IMR-90 (cell line): Measurements from ENCODE around the gene LGALS14. TPM values are rescaled to one million over a fixed set of nuclear protein-coding genes. Genes with fewer than 3 reads are reported as not detected.

Experiments
- ATAC-seq: fragments of 200-7000 bp; cut with Tn5 transposase; 2 replicates; pipeline ENCODE4 v1.9.1; 2020; ENCODE audit warnings: low read depth, mild to moderate bottlenecking, moderate library complexity
- BruUV-seq: library from RNA; stranded (reverse); fragments of 400-500 nt; replicated peaks from 2 replicates; lab custom pipeline; 2021; lab: Mats Ljungman, UMichigan
- CTCF ChIA-PET: fragments of 300-600 bp; formaldehyde crosslinking; extraction: SDS; loops from one replicate; lab custom pipeline; 2021; ENCODE audit warnings: antibody characterized with exemption; lab: Yijun Ruan, JAX
- POLR2A ChIA-PET: fragments of 300-600 bp; sonication (Branson Sonifier 250); formaldehyde crosslinking; loops from one replicate; lab custom pipeline; 2022; ENCODE audit warnings: antibody characterized with exemption; ENCODE audit not compliant: unreplicated experiment; lab: Charles Lee
- DNase-seq: peaks from one replicate; pipeline ENCODE4 v3.0.0; 2013
- H2AFZ ChIP-seq: replicated peaks from 2 replicates; pipeline ENCODE3; 2013; ENCODE audit warnings: low read length, mild to moderate bottlenecking; ENCODE audit not compliant: poor library complexity
- H2AK5ac ChIP-seq: 2 replicates; pipeline ENCODE4 v1.6.1; 2013; ENCODE audit warnings: low read depth, low read length, inconsistent platforms
- H2AK9ac ChIP-seq: replicated peaks from 2 replicates; pipeline ENCODE3; 2013; ENCODE audit warnings: mild to moderate bottlenecking, low read depth, low read length, moderate library complexity; ENCODE audit not compliant: poor library complexity
- H2BK120ac ChIP-seq: 2 replicates; pipeline ENCODE4 v1.6.1; 2013; ENCODE audit warnings: low read depth, low read length, inconsistent platforms
- H2BK15ac ChIP-seq: 3 replicates; pipeline ENCODE4 v1.6.1; 2013; ENCODE audit warnings: low read depth, low read length, inconsistent platforms
- H2BK20ac ChIP-seq: 2 replicates; pipeline ENCODE4 v1.6.1; 2013; ENCODE audit warnings: low read depth, mild to moderate bottlenecking, inconsistent platforms, low read length, moderate library complexity
- H2BK5ac ChIP-seq: 2 replicates; pipeline ENCODE4 v1.6.1; 2013; ENCODE audit warnings: mild to moderate bottlenecking, low read depth, low read length, inconsistent platforms; ENCODE audit not compliant: poor library complexity, severe bottlenecking
- H3K14ac ChIP-seq: replicated peaks from 2 replicates; pipeline ENCODE4 v1.6.1; 2013; ENCODE audit warnings: low read depth, low read length, inconsistent platforms
- H3K18ac ChIP-seq: 2 replicates; pipeline ENCODE4 v1.6.1; 2013; ENCODE audit warnings: low read depth, low read length, control low read depth
- H3K23ac ChIP-seq: 2 replicates; pipeline ENCODE4 v1.6.1; 2013; ENCODE audit warnings: low read depth, low read length, inconsistent platforms
- H3K27ac ChIP-seq: 2 replicates; pipeline ENCODE4 v1.5.1; 2013; ENCODE audit warnings: mild to moderate bottlenecking, control low read depth, low read length; ENCODE audit not compliant: insufficient read depth
- H3K27me3 ChIP-seq: 2 replicates; pipeline ENCODE4 v1.6.1; 2013; ENCODE audit warnings: low read length; ENCODE audit not compliant: control insufficient read depth, insufficient read depth
- H3K36me3 ChIP-seq: 2 replicates; pipeline ENCODE4 v1.6.1; 2013; ENCODE audit warnings: low read length, mixed read lengths; ENCODE audit not compliant: control insufficient read depth, insufficient read depth
- H3K4ac ChIP-seq: 2 replicates; pipeline ENCODE4 v1.6.1; 2013; ENCODE audit warnings: low read depth, low read length, inconsistent platforms
- H3K4me1 ChIP-seq: 2 replicates; pipeline ENCODE4 v1.6.1; 2013; ENCODE audit warnings: low read length, mixed read lengths; ENCODE audit not compliant: control insufficient read depth, insufficient read depth
- H3K4me2 ChIP-seq: 2 replicates; pipeline ENCODE4 v1.6.1; 2013; ENCODE audit warnings: low read depth, mild to moderate bottlenecking, control low read depth, low read length, moderate library complexity
- H3K4me3 ChIP-seq: 2 replicates; pipeline ENCODE4 v1.5.1; 2013; ENCODE audit warnings: low read depth, mild to moderate bottlenecking, control low read depth, low read length, moderate library complexity; ENCODE audit not compliant: insufficient read depth
- H3K56ac ChIP-seq: 2 replicates; pipeline ENCODE4 v1.6.1; 2013; ENCODE audit warnings: low read length, inconsistent platforms; ENCODE audit not compliant: insufficient read depth; ENCODE audit errors: extremely low read depth
- H3K79me1 ChIP-seq, 2 experiments: 2 replicates each; pipeline ENCODE4 v1.6.1; 2013; ENCODE audit warnings: low read length in 2 of 2, inconsistent platforms in 1 of 2, low read depth in 1 of 2
- H3K9ac ChIP-seq: 2 replicates; pipeline ENCODE4 v1.6.1; 2013; ENCODE audit warnings: low read depth, low read length, control low read depth
- H3K9me1 ChIP-seq: 2 replicates; pipeline ENCODE4 v1.6.1; 2013; ENCODE audit warnings: low read length, inconsistent platforms; ENCODE audit not compliant: insufficient read depth
- H3K9me3 ChIP-seq: 2 replicates; pipeline ENCODE4 v1.6.1; 2013; ENCODE audit warnings: low read length; ENCODE audit not compliant: control insufficient read depth, insufficient read depth
- H4K20me1 ChIP-seq: 2 replicates; pipeline ENCODE4 v1.6.1; 2013; ENCODE audit warnings: low read length, inconsistent platforms; ENCODE audit not compliant: insufficient read depth
- H4K5ac ChIP-seq: 2 replicates; pipeline ENCODE4 v1.6.1; 2013; ENCODE audit warnings: mild to moderate bottlenecking, low read depth, low read length, control low read depth
- H4K8ac ChIP-seq, 2 experiments: 2 replicates each; pipeline ENCODE4 v1.6.1; 2013; ENCODE audit warnings: low read depth in 2 of 2, low read length in 2 of 2, control low read depth in 1 of 2, inconsistent platforms in 1 of 2
- H4K91ac ChIP-seq: 2 replicates; pipeline ENCODE4 v1.6.1; 2013; ENCODE audit warnings: low read depth, low read length, inconsistent platforms; ENCODE audit not compliant: insufficient read depth
- BHLHE40 ChIP-seq: fragments of 150-350 bp; IDR thresholded peaks from 2 replicates; pipeline ENCODE4 v1.6.1; 2016; ENCODE audit warnings: mild to moderate bottlenecking, low read depth, low read length
- CEBPB ChIP-seq: IDR thresholded peaks from 2 replicates; pipeline ENCODE4 v1.6.1; 2012; ENCODE audit warnings: low read depth, low read length, improper control_type of control experiment
- CHD1 ChIP-seq: IDR thresholded peaks from 2 replicates; pipeline ENCODE4 v1.6.1; 2012; ENCODE audit warnings: low read depth, low read length, improper control_type of control experiment
- CTCF ChIP-seq: conservative IDR thresholded peaks from 2 replicates; pipeline ENCODE4 v1.5.1; 2012; ENCODE audit warnings: mild to moderate bottlenecking, low read depth, low read length, improper control_type of control experiment
- FOS ChIP-seq: fragments of 150-350 bp; IDR thresholded peaks from 2 replicates; pipeline ENCODE4 v1.6.1; 2016; ENCODE audit warnings: low read depth, low read length
- MAFK ChIP-seq: IDR thresholded peaks from 2 replicates; pipeline ENCODE4 v1.6.1; 2012; ENCODE audit warnings: low read depth, low read length, improper control_type of control experiment
- MAZ ChIP-seq: IDR thresholded peaks from 2 replicates; pipeline ENCODE4 v1.6.1; 2012; ENCODE audit warnings: low read depth, mild to moderate bottlenecking, low read length, improper control_type of control experiment, moderate library complexity, borderline replicate concordance
- NFE2L2 ChIP-seq: fragments of 150-350 bp; IDR thresholded peaks from 2 replicates; pipeline ENCODE4 v1.6.1; 2016; ENCODE audit warnings: low read depth, mild to moderate bottlenecking, low read length
- POLR2A ChIP-seq: IDR thresholded peaks from 2 replicates; pipeline ENCODE4 v1.6.1; 2012; ENCODE audit warnings: mild to moderate bottlenecking, low read depth, low read length
- RAD21 ChIP-seq: IDR thresholded peaks from 2 replicates; pipeline ENCODE4 v1.6.1; 2012; ENCODE audit warnings: low read length, improper control_type of control experiment
- RCOR1 ChIP-seq: IDR thresholded peaks from 2 replicates; pipeline ENCODE4 v1.6.1; 2012; ENCODE audit warnings: mild to moderate bottlenecking, low read length, improper control_type of control experiment; ENCODE audit not compliant: insufficient replicate concordance
- RFX5 ChIP-seq: IDR thresholded peaks from 2 replicates; pipeline ENCODE4 v1.8.0; 2012; ENCODE audit warnings: low read depth, mild to moderate bottlenecking, low read length, moderate library complexity
- SMC3 ChIP-seq: fragments of 150-350 bp; IDR thresholded peaks from 2 replicates; pipeline ENCODE4 v1.6.1; 2016; ENCODE audit warnings: low read depth, mild to moderate bottlenecking, antibody characterized with exemption, low read length, moderate library complexity
- USF2 ChIP-seq: fragments of 150-350 bp; IDR thresholded peaks from 2 replicates; pipeline ENCODE4 v1.6.1; 2017; ENCODE audit warnings: mild to moderate bottlenecking, antibody characterized with exemption, low read length, low read depth
- WGBS, 2 experiments: methylation state at CpG; one replicate each; pipeline versions ENCODE4 v1.1.5 to v1.1.7; 2013; ENCODE audit warnings: missing lambda C conversion rate in 2 of 2; ENCODE audit not compliant: insufficient read length in 1 of 2; ENCODE audit errors: extremely low coverage in 2 of 2; 5-methylcytosine and 5-hydroxymethylcytosine counted together
- dilution Hi-C: fragments of 300-500 bp; cut with HindIII; formaldehyde crosslinking; loops from one replicate; pipeline ENCODE4 v1.14.3; 2018; ENCODE audit warnings: low sequenced_read_pairs; ENCODE audit not compliant: unreplicated experiment
- in situ Hi-C: fragments of 300-500 bp; cut with MboI; formaldehyde crosslinking; loops from 3 replicates; pipeline ENCODE4 v1.14.3; 2019; ENCODE audit warnings: low sequenced_read_pairs, inconsistent platforms, mixed read lengths
- intact Hi-C: fragments of 100-400 bp; cut with micrococcal nuclease; formaldehyde crosslinking; loops from 2 replicates; pipeline ENCODE4 v1.10.0; 2022
- polyA plus RNA-seq, 3 experiments: library from polyadenylated mRNA; depleted of rRNA; stranded (reverse); fragments of >200 nt; gene quantifications; 2 replicates each; pipeline ENCODE4 v1.2.3, GENCODE V29; 2012; ENCODE audit warnings: low replicate concordance in 1 of 3
- total RNA-seq: library from RNA; depleted of rRNA; stranded (reverse); fragments of >200 nt; gene quantifications from 2 replicates; pipeline ENCODE4 v1.2.3, GENCODE V29; 2012
- TF ChIP-seq, protein P1 (sequence below): fragments of 150-350 bp; IDR thresholded peaks from 2 replicates; pipeline ENCODE4 v1.6.1; 2016; ENCODE audit warnings: low read depth, mild to moderate bottlenecking, low read length, moderate library complexity, borderline replicate concordance

LGALS14 gene
- total and polyA plus RNA-seq, 2 of the 4 experiments (the other 2 are of a cell fraction): not detected

- no peaks in the 10 kb centered on the region for H3K9me1 ChIP-seq
- no peak overlapping the region for H4K5ac ChIP-seq
- no peaks in the 10 kb centered on the region for H3K36me3 ChIP-seq
- H2BK5ac ChIP-seq: no peak overlapping the region
- H2BK120ac ChIP-seq: no peak overlapping the region
- no peak overlapping the region for H3K56ac ChIP-seq
- CTCF ChIA-PET: no interaction called here
- H2AK5ac ChIP-seq: no peak overlapping the region
- H4K8ac ChIP-seq: no peak overlapping the region
- no peaks in the 10 kb centered on the region for H3K79me1 ChIP-seq
- no peak overlapping the region for H2BK15ac ChIP-seq
- H3K18ac ChIP-seq: no peak overlapping the region
- intact Hi-C loops (no loop called here), in situ Hi-C loops (no loop called here), dilution Hi-C loops (no loop called here)
- no peak for TF ChIP-seq MAFK
- no peak for TF ChIP-seq SMC3
- no peak for TF ChIP-seq CTCF
- no peak for TF ChIP-seq MAZ
- TF ChIP-seq FOS: no peak
- TF ChIP-seq USF2: no peak
- TF ChIP-seq CEBPB: no peak
- TF ChIP-seq BHLHE40: no peak
- TF ChIP-seq RCOR1: no peak
- no peak for TF ChIP-seq NFE2L2
- TF ChIP-seq, protein P1, sequence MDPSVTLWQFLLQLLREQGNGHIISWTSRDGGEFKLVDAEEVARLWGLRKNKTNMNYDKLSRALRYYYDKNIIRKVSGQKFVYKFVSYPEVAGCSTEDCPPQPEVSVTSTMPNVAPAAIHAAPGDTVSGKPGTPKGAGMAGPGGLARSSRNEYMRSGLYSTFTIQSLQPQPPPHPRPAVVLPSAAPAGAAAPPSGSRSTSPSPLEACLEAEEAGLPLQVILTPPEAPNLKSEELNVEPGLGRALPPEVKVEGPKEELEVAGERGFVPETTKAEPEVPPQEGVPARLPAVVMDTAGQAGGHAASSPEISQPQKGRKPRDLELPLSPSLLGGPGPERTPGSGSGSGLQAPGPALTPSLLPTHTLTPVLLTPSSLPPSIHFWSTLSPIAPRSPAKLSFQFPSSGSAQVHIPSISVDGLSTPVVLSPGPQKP: no peak
- no peak for TF ChIP-seq RAD21
- no peak for TF ChIP-seq CHD1
- TF ChIP-seq RFX5: no peak
- TF ChIP-seq POLR2A: no peak
- ATAC-seq: no peak
- no peak overlapping the region for H3K23ac ChIP-seq
- no peak overlapping the region for H3K4me2 ChIP-seq
- H3K4ac ChIP-seq: no peak overlapping the region
- H3K9ac ChIP-seq: no peak overlapping the region
- H3K27me3 ChIP-seq: no peaks in the 10 kb centered on the region
- H3K9me3 ChIP-seq: no peaks in the 10 kb centered on the region
- no peak overlapping the region for H2AK9ac ChIP-seq
- POLR2A ChIA-PET: no interaction called here
- no peaks in the 10 kb centered on the region for H3K4me1 ChIP-seq
- H2AFZ ChIP-seq: no peak overlapping the region
- H4K20me1 ChIP-seq: no peaks in the 10 kb centered on the region
- 63% methylated on average over 1 of the region's 2 CpGs; no CpG with 5 or more reads in 1 of the 2 experiments for WGBS, 2 experiments
- no peak overlapping the region for H3K14ac ChIP-seq
- no peak overlapping the region for H4K91ac ChIP-seq
- no peak for DNase-seq
- no peak overlapping the region for H3K4me3 ChIP-seq
- H2BK20ac ChIP-seq: no peak overlapping the region
- H3K27ac ChIP-seq: no peak overlapping the region
- no TSS peak for BruUV-seq
These were observed 29.6 kb downstream of the LGALS14 start for GRCh38 chr19:39733841-39734240.
